NB4 (cell line): ENCODE measurements around the gene KCTD19.

Source experiments
- DNase-seq: peaks from one replicate; pipeline ENCODE4 v3.0.0; 2010; ENCODE audit warnings: low read depth
- H3K4me3 ChIP-seq: one replicate; pipeline ENCODE4 v1.5.1; 2011; ENCODE audit warnings: mild to moderate bottlenecking, low read depth, low read length, moderate library complexity
- MYC ChIP-seq: IDR thresholded peaks from 2 replicates; pipeline ENCODE4 v1.6.1; 2011; ENCODE audit warnings: low read depth, low read length
- POLR2A ChIP-seq: IDR thresholded peaks from 2 replicates; pipeline ENCODE4 v1.6.1; 2011; ENCODE audit warnings: mild to moderate bottlenecking; ENCODE audit not compliant: insufficient read length; ENCODE audit errors: extremely low read depth
- TF ChIP-seq, protein P1 (sequence below): IDR thresholded peaks from one replicate; pipeline ENCODE4 v1.5.1; 2012; ENCODE audit warnings: low read depth, low read length
- TF ChIP-seq, protein P2 (sequence below): IDR thresholded peaks from 2 replicates; pipeline ENCODE4 v1.6.1; 2011; ENCODE audit warnings: low read depth, low read length

KCTD19 gene

DNA sequence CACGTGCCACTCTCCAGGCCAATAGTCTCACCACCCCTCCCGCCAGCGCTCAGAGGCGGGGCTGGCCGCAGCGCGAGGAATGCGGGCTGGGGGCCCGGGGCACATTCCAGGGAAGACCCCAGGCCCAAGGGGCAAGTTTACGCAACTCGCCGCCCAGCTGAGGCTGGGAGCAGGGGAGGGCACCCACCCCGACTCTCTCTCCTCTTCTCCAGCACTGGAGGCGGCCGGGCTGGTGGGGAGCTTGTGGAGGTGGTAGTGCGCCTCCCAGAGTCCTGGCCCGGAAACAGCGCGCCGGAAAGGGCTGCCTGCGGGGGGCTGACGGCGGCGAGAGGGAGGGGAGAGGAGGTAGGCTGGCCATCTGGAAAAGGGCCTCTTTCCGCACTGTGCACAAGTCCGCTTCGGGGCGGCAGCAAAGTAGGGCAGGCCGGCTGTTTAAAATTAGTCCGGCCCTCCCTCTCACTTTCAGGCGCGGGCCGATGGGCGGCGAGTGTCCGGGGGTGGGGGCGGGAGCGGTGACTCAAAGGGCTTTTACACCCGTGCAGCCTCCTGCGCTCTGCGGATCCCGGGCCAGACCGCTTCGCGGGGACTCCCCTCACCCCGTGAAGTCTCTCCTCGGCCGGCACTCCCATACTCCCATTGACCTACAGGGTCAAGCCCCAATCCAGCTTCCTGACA lies 80.3 kb downstream of the KCTD19 start:
- H3K4me3 ChIP-seq, result peak overlapping the region; percentile 86
- TF ChIP-seq, protein P1, sequence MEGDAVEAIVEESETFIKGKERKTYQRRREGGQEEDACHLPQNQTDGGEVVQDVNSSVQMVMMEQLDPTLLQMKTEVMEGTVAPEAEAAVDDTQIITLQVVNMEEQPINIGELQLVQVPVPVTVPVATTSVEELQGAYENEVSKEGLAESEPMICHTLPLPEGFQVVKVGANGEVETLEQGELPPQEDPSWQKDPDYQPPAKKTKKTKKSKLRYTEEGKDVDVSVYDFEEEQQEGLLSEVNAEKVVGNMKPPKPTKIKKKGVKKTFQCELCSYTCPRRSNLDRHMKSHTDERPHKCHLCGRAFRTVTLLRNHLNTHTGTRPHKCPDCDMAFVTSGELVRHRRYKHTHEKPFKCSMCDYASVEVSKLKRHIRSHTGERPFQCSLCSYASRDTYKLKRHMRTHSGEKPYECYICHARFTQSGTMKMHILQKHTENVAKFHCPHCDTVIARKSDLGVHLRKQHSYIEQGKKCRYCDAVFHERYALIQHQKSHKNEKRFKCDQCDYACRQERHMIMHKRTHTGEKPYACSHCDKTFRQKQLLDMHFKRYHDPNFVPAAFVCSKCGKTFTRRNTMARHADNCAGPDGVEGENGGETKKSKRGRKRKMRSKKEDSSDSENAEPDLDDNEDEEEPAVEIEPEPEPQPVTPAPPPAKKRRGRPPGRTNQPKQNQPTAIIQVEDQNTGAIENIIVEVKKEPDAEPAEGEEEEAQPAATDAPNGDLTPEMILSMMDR, result peak; percentile 55
- TF ChIP-seq, protein P2, sequence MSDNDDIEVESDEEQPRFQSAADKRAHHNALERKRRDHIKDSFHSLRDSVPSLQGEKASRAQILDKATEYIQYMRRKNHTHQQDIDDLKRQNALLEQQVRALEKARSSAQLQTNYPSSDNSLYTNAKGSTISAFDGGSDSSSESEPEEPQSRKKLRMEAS, result peak; percentile 86
- TF ChIP-seq POLR2A (no peak), MYC (peak; percentile 43)
- peak; percentile 97 for DNase-seq

DNA sequence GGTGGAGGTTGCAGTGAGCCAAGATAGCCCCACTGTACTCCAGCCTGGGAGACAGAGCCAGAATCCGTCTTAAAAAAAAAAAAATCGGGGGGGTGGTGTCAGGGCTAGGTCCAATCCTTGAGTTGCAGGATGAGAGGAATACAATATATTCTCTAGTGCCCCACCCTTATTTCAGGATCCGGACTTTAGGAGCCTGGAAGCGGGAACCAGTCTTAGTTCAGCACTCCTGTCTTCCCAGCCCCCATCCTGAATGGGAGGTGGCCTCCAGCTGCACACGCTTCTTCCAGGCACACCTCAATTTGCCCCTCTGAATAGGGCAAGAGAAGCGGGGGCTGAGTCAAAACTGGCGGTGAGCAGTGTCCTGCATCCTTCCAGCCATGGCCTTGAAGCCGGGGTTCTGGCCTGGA lies 80.9 kb downstream of the KCTD19 start:
- H3K4me3 ChIP-seq, result peak overlapping the region; percentile 86
- TF ChIP-seq, protein P2, result no peak; the same call in 1 of the 2 replicates
- DNase-seq, result no peak

DNA sequence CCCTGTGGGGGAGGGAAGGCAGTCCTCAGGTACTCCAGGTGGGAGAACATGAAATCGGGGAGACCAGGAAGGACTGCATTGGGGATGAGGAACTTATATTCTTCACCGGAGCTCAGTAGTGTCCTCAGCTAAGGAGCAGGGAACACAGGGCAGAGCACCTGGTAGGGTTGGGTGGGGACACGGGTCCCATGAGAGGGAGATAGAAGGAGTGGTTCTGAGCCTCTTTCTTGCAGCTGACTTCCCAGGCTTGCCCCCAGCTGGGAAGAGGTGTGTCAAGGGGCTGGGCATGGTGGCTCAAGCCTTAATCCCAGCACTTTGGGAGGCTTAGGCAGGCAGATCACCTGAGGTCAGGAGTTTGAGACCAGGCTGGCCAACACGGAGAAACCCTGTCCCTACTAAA lies 81.4 kb downstream of the KCTD19 start:
- peak overlapping the region; percentile 86 for H3K4me3 ChIP-seq
- peak; percentile 45 for DNase-seq
- TF ChIP-seq, protein P2, result no peak
- TF ChIP-seq POLR2A (no peak), MYC (no peak)
- TF ChIP-seq, protein P1, result no peak

DNA sequence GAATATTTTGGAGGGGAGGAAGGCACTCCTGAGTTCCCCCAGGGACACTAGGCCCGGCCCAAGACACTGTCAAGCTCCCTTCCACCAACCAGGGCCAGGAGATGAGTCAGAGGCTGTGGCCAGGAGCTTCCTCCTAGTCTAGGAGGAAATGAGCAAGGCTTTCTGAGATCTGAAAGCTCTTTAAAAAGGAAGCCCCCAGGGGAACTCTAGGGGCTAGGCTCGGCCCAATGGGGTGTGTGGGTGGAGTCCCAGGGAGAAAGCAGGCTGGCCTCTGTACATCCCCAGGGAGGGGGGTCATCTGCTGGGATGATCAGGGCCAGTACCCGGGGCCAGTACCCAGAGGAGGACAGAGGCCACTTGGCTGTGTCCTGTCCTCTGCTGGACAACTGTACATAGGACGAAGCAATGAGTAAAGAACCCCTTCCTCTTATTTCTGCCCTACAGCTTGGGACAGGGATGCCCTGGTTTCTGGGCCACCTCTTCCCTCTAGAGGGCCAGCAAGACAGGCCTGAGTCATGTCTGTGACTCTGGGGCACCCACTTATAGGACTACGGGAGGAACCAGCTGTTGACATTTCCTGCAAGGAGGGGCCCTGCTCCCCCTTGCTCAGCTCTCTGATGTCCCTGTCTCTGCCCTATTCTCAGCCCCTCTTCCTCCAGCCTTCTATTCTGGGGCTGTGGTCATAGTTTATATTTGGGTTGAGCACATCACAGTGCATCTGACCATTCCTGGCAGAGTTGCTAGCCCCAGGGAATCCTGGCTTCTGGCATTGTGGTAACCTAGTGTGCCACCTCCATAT lies 82.0 kb downstream of the KCTD19 start:
- TF ChIP-seq, protein P2, result peak; percentile 21; the same call in 1 of the 2 replicates
- TF ChIP-seq, protein P1, result no peak
- H3K4me3 ChIP-seq, result peak overlapping the region; percentile 86
- DNase-seq, result peak; percentile 98

DNA sequence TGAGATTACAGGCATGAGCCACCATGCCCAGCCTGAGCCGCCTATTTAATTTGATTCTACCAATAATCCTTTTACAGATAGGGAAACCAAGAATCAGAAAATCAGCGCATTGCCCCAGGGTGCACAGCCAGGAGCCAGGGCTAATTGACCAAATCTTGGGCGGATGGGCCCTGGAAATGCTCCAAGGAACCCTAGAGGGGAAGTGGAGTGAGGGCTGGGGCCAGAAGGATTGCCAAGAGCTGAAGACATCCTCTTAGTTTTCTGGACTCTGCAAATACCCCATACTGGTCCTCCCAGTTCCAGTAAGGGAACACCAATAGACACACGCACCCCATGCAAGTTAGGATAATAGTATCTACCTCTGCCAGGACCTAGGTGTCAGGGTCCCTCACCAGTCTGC lies 83.1 kb downstream of the KCTD19 start:
- TF ChIP-seq MYC, result no peak
- TF ChIP-seq, protein P2, result no peak
- TF ChIP-seq POLR2A, result no peak
- TF ChIP-seq, protein P1, result no peak
- no peak for DNase-seq
- H3K4me3 ChIP-seq, result peak overlapping the region; percentile 44

DNA sequence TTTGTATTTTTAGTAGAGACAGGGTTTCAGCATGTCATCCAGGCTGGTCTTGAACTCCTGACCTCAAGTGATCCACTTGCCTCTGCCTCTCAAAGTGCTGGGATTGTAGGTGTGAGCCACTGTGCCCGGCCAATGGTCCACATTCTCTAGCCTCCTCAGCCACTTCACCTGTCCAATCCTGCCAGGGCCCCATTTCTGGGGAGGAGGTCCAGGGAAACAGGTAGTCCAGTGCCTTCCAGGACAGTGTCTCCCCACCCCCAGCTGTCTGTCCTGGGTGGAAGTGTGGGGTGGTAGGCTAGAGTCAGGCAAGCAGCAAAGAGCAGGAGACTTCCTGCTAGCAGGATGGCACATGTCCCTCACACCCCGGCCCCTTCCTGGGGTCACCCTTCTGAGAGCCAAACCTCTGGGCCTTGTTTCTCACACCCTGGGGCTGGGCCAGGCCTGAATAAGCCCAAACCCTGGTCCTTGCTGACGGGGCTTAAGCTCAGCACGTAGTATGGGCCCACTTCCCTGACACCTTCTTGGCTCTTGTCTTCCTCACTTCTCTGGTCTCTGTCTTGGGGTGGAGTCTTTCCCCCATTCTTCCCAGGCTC lies 84.3 kb downstream of the KCTD19 start:
- no peak overlapping the region for H3K4me3 ChIP-seq
- TF ChIP-seq MYC (no peak), POLR2A (no peak)
- TF ChIP-seq, protein P1, result no peak
- TF ChIP-seq, protein P2, result no peak
- DNase-seq, result no peak
